Right lobe of liver (tissue), 4 donors: Measurements from ENCODE around the gene AKAP13.

Experiments used
- CTCF ChIP-seq, 4 donors: fragments of 200-600 bp in 3 of 4; fragments of 450-650 bp in 1 of 4; IDR thresholded peaks; one replicate each; pipeline versions ENCODE4 v1.5.1 to v1.8.0; 2016 to 2022; ENCODE audit warnings: antibody characterized with exemption in 4 of 4, mild to moderate bottlenecking in 2 of 4
- POLR2A ChIP-seq: fragments of 450-650 bp; IDR thresholded peaks from one replicate; pipeline ENCODE4 v1.6.1; 2017; ENCODE audit warnings: antibody characterized with exemption, mild to moderate bottlenecking
- donor health status: DM: no; HTN: no; CAD: no.
- donor health status: DM: no; HTN: no; CAD: no.
- donor health status: DM: no; HTN: yes; CAD: no.

- TF ChIP-seq CTCF (IDR thresholded peaks at IDR 0.05), result no peak
- peak; percentile 35 for TF ChIP-seq POLR2A
Observed at GRCh38 chr15:85785887-85786780, 405.7 kb downstream of the AKAP13 start.
